ENCODE data around the gene CITED2.

Gene CITED2

GRCh38 chr6:139335447-139336210 lies 38.8 kb downstream of the CITED2 start:
- peak overlapping the region; percentile 84 for H3K27ac ChIP-seq

DNA sequence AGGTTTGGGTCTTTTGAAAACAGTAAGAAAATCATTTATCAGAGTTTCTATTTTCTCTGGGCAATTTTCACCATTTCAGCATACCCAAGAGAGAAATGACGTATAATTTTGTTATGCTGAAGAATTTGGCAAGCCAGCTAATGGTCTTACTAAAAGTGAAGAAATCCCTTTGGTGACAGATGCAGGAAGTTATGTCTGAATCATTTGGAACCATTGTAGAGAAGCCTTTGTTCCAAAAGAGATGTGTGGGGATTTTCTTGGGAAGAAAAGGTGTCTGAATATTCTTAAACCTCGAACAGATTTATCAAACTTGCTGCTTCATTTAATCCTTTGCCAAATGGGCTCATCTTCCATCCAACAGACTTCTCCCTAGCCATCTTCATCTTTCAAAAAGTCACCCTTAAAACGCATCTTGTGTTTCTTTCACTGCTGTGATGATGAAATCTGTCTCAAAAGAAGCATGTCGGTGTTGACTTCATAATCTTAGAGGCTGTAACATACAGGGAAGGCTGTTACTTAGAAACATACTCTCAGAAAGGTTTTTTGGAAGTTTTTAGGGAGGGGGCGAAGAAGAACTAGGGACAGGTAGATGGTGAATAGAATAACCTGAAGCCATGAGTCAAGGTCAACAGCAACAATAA lies 39.5 kb downstream of the CITED2 start:
- H3K27ac ChIP-seq = peak overlapping the region; percentile 84
- DNase-seq (ENCODE audit: low read depth, low spot score) = peak; percentile 56

More at GRCh38 chr6:139335447-139336210, 38.8 kb downstream of the CITED2 start:
- DNase-seq (ENCODE audit: low read depth, low spot score) = no peak

GRCh38 chr6:139330826-139331500 lies 43.5 kb downstream of the CITED2 start:
- no peak for DNase-seq (ENCODE audit: low read depth, low spot score)
- no peak overlapping the region for H3K27ac ChIP-seq

DNA sequence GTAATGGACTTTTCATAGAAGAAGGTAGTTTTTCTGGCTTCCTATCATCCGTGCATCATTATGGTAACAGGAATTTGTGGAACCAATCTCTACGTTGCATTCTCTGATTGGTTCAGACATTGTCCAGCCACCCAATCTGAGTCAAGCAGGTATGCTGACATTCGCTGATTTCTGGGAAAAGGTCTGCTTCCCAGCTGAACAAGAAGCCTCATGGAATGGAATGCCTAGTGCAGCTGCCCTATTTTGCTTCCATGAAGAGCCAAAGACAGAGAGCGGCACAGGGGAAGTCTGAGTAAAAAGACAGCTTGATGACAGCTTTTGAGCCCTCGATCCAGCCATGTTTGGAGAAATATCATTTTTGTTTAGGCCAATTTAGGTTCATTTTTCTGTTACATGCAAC lies 44.1 kb downstream of the CITED2 start:
- DNase-seq (ENCODE audit: low read depth, low spot score) = no peak
- no peak overlapping the region for H3K27ac ChIP-seq

- no peak overlapping the region for H3K27ac ChIP-seq
- DNase-seq (ENCODE audit: low read depth, low spot score) = no peak
These were observed 45.2 kb downstream of the CITED2 start for GRCh38 chr6:139329224-139329623.

DNA sequence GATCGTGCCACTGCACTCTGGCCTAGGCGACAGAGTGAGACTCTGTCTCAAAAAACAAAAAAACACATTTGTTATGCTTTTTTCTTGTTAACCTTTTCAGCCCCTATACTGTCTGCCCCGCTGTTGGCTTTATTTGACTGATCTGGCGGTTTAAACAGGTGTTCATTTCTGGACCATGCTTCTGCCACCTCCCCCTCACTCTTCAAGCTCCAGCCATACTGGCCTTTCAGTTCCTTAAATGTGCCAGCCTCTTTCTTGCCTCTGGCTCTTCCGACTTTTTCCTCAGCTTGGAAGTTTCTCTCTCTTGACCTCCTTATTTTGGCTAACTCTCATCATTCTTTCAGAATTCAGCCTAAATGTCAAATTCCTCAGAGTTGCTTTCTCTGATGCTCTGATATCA lies 47.4 kb downstream of the CITED2 start:
- H3K27ac ChIP-seq = no peak overlapping the region
- DNase-seq (ENCODE audit: low read depth, low spot score) = no peak

- no peak overlapping the region for H3K27ac ChIP-seq
- DNase-seq (ENCODE audit: low read depth, low spot score) = no peak
These were observed 48.8 kb downstream of the CITED2 start for GRCh38 chr6:139325686-139326085.

- DNase-seq (ENCODE audit: low read depth, low spot score) = no peak
- no peak overlapping the region for H3K27ac ChIP-seq
These were observed 49.3 kb downstream of the CITED2 start for GRCh38 chr6:139325125-139325524.

- no peak for DNase-seq (ENCODE audit: low read depth, low spot score)
- H3K27ac ChIP-seq = no peak overlapping the region
These were observed 50.2 kb downstream of the CITED2 start for GRCh38 chr6:139324301-139324555.

GRCh38 chr6:139323511-139324300 lies 50.7 kb downstream of the CITED2 start:
- DNase-seq (ENCODE audit: low read depth, low spot score) = no peak
- peak overlapping the region; percentile 8 for H3K27ac ChIP-seq
